Islet precursor cell (in vitro differentiated cells): Measurements from ENCODE around the gene LMBR1.
"Not testable (repeated sequence)": the region's sequence is repeated elsewhere in the genome, so short reads cannot be mapped to it uniquely, and the experiment has no call there.

Source experiments
- DNase-seq: peaks from one replicate; pipeline ENCODE4 v3.0.0-alpha.2; 2018

The LMBR1 gene

GRCh38 chr7:156903232-156903909, 10.4 kb upstream of the LMBR1 start:
- peak; percentile 52 for DNase-seq

DNA sequence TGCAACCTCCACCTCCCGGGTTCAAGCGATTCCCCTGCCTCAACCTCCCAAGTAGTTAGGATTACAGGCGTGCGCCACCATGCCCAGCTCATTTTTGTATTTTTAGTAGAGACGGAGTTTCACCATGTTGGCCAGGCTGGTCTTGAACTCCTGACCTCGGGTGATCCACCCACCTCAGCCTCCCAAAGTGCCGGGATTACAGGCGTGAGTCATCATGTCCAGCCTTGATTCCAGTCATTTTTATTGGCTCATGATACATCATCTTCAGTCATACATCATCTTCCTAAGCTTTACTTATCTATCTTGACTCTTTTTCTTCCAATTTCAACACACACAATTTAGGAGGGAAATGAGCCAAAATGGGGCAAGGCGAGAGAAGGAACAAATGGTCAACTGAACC, 7.1 kb upstream of the LMBR1 start:
- DNase-seq = not testable (repeated sequence)

- no peak for DNase-seq
These were observed 6.0 kb upstream of the LMBR1 start for GRCh38 chr7:156898938-156899337.

DNA sequence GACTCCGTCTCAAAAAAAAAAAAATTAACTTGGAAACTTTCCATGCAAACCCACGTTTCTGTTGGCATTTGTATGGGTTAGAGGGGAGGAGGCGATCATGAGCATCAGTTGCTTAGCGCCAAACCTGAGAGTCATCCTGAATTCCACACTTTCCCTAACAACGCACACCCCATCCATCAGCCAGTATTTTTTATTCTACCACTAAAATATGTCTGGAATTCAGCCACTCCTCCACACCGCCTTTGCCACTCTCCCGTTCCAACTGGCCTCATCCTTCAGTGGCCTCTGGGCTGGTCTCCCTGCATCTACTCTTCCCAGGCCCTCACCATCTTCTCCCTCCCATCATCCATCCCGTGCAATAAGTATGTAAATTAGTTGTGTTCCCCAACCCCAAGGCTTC, 4.7 kb upstream of the LMBR1 start:
- DNase-seq = no peak

DNA sequence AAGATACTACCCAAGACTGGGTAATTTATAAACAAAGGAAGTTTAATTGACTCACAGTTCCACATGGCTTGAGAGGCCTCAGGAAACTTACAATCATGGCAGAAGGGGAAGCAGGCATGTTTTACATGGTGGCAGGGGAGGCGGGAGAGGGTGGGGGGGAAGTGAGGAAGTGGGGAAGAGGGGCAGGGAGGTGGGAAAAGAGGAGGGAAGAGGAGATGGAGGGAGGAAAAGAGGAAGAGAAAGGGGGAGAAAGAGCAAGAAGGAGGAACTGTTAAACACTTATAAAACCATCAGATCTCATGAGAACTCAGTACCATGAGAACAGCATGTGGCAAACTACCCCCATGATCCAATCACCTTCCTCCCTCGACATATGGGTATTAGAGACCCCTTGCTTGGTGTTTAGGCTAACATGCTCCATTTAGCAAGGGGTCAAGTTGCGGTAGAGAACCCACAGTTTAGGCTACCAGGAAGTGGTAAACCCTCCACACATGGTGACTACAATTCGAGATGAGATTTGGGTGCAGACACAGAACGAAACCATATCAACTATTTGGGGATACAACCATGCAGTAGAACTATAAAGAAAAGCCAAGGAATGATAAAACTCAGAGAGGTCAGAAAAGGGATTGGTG, 3.5 kb upstream of the LMBR1 start:
- DNase-seq = no peak

GRCh38 chr7:156895024-156895780, 2.2 kb upstream of the LMBR1 start:
- DNase-seq = no peak

- DNase-seq = peak; percentile 85
These were observed 742 bp downstream of the LMBR1 start for GRCh38 chr7:156892081-156892800.

GRCh38 chr7:156889746-156890145, 3.2 kb downstream of the LMBR1 start:
- DNase-seq = no peak

DNA sequence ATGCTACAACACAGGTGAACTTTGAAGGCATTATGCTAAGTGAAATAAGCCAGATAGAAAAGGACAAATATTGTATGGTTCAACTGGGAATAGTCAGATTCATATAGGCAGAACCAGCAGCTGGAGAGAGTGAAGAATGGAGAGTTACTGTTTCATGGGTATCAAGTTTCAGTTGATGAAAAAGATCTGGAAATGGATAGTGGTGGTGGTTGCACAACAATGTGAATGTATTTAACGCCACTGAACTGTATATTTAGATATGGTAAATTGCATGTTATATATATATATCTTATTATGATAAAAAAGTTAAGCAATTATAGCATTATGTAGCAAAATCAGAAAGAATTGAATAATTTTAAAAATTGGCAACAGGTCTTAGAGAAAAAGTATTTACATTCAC, 3.9 kb downstream of the LMBR1 start:
- no peak for DNase-seq

DNA sequence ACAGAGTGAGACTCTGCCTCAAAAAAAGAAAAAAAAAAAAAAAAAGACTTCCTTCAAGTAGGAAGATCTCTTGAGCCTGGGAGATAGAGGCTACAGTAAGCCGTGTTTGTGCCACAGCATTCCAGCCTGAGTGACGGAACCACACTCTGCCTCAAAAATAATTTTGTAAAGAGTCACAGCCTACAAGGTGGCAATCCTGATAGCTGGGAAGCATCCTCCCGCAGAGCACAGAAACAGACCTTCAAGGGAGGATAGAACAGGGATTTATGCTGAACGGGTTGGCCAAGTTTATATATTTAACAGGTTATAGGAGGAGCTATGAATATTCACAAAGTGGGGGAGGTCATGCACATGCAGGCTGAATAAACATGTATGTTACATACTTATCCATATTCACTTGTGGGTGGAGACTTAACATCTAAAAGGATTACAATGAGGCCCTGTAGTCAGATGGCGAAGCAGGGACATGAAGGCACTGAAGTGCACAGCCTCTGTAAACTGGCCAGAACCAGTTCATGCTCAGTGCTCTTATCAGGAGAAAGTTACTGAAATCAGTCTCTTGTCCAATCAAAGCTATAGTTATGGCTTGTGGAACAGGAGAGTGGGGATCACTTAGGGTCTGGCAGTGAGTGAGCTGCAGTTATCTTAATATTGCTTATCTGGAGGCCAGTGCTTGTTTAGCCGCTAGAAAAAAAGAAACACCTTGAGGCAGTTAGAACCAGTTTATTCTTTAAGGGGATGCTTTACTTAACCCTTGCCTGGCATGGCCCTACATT, 6.8 kb downstream of the LMBR1 start:
- no peak for DNase-seq

GRCh38 chr7:156881679-156882078, 11.3 kb downstream of the LMBR1 start:
- no peak for DNase-seq

DNA sequence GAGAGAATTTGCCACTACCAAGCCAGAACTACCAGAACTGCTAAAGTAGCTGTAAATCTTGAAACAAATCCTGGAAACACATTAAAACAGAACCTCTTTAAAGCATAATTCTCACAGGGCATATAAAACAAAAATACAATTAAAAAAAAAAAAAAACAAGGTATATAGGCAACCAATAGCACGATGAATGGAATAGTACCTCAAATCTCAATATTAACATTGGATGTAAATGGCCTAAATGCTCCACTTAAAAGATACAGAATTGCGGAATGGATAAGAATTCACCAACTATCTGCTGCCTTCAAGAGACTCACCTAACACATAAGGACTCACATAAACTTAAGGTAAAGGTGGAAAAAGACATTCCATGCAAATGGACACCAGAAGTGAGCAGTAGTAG, 17.2 kb downstream of the LMBR1 start:
- DNase-seq = no peak

- not testable (repeated sequence) for DNase-seq
These were observed 24.6 kb downstream of the LMBR1 start for GRCh38 chr7:156868363-156868762.

GRCh38 chr7:156865493-156865892, 27.5 kb downstream of the LMBR1 start:
- DNase-seq = no peak

DNA sequence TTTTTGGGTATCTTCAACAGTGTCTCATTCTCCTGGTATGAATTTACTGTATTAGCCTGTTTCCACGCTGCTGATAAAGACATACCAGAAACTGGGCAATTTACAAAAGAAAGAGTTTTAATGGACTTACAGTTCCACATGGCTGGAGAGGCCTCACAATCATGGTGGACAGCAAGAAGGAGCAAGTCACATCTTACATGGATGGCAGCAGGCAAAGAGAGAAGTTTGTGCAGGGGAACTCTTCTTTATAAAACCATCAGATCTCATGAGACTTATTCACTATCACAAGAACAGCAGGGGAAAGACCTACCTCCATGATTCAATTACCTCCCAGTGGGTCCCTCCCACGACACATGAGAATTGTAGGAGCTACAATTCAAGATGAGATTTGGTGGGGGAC, 31.0 kb downstream of the LMBR1 start:
- DNase-seq = not testable (repeated sequence)

DNA sequence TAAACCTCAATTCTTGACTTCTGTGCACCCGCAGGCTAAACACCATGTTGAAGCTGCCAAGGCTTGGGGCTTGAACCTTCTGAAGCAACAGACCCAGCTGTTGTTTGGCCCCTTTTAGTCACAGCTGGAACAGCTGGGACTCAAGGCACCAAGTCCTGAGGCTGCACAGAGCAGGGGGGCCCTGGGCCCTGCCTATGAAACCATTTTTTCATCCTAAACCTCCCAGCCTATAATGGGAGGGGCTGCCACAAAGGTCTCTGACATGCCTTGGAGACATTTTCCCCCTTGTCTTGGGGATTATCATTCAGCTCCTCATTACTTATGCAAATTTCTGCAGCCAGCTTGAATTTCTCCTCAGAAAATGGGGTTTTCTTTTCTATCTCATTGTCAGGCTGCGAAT, 31.8 kb downstream of the LMBR1 start:
- DNase-seq = no peak

DNA sequence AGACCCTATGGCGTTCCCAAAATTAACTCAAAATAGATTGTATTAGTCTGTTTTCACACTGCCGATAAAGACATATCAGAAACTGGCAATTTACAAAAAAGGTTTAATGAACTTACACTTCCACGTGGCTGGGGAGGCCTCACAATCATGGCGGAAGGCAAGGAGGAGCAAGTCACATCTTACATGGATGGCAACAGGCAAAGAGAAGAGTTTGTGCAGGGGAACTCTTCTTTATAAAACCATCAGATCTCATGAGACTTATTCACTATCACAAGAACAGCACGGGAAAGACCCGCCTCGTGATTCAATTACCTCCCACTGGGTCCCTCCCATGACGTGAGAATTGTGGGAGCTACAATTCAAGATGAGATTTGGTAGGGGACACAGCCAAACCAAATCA, 32.9 kb downstream of the LMBR1 start:
- DNase-seq = not testable (repeated sequence)

- no peak for DNase-seq
These were observed 34.5 kb downstream of the LMBR1 start for GRCh38 chr7:156858523-156858922.

DNA sequence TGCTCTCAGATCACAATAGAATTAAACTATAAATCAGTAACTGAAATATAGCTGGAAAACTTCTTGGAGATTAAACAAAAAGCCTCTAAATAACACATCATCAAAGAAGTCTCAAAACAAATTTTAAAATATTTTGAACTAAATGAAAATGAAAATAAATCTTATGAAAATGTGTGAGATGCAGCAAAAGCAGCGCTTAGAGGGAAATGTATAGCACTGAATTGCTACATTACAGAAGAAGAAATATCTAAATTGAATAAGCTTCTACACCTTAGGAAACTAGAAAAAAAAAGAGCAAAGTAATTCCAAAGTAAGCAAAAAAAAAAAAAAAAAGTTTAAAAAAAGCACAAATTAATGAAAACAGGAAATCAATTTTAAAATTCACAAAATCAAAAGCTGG, 35.2 kb downstream of the LMBR1 start:
- no peak for DNase-seq

- DNase-seq = no peak
These were observed 38.3 kb downstream of the LMBR1 start for GRCh38 chr7:156854654-156855053.

DNA sequence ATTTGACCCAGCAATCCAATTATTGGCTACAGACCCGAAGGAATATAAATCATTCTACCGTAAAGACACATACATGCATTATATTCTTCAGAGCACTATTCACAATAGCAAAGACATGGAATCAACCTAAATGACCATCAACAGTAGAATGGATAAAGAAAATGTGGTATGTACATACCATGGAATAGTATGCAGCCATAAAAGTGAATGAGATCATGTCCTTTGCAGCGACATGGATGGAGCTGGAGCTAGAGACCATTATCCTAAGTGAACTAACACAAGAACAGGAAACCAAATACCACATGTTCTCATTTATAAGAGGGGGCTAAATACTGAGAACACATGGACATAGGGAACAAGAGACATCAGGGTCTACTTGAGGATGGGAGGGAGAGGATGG, 44.0 kb downstream of the LMBR1 start:
- DNase-seq = no peak

GRCh38 chr7:156845379-156846101, 47.4 kb downstream of the LMBR1 start:
- DNase-seq = no peak
